Central memory CD8-positive, alpha-beta T cell (primary cell): Measurements from ENCODE around the gene STRA8.

Experiments
- ATAC-seq: fragments of 150-1000 bp; cut with Tn5 transposase; replicated peaks from 2 replicates; pipeline ENCODE4 v1.10.0; 2022; ENCODE audit warnings: mild to moderate bottlenecking, moderate FRiP score, moderate number of reproducible peaks; ENCODE audit not compliant: poor library complexity, severe bottlenecking; ENCODE audit errors: extremely low read depth
- DNase-seq, 2 donors: peaks; one replicate each; pipeline ENCODE4 v3.0.0; 2021; ENCODE audit warnings: low spot score in 2 of 2
- H3K27ac Mint-ChIP-seq: one replicate; pipeline ENCODE4 v1.8.0; 2022; ENCODE audit warnings: low read depth, mild to moderate bottlenecking, moderate library complexity, mixed read lengths
- H3K27me3 Mint-ChIP-seq: one replicate; pipeline ENCODE4 v1.8.0; 2022; ENCODE audit warnings: mixed read lengths
- H3K36me3 Mint-ChIP-seq: one replicate; pipeline ENCODE4 v1.8.0; 2022; ENCODE audit warnings: mild to moderate bottlenecking, moderate library complexity, mixed read lengths; ENCODE audit not compliant: insufficient read depth
- H3K4me1 Mint-ChIP-seq: one replicate; pipeline ENCODE4 v1.8.0; 2022; ENCODE audit warnings: mixed read lengths
- H3K4me3 Mint-ChIP-seq: one replicate; pipeline ENCODE4 v1.8.0; 2022; ENCODE audit warnings: mild to moderate bottlenecking, moderate library complexity, mixed read lengths
- H3K9me3 Mint-ChIP-seq: one replicate; pipeline ENCODE4 v1.8.0; 2022; ENCODE audit warnings: mixed read lengths

STRA8 gene

GRCh38 chr7:135195156-135195555 lies 38.5 kb upstream of the STRA8 start:
- no peak for ATAC-seq
- H3K27me3 Mint-ChIP-seq, result no peaks in the 10 kb centered on the region
- H3K4me1 Mint-ChIP-seq, result no peaks in the 10 kb centered on the region
- peaks cover 40% of the 10 kb centered on the region for H3K36me3 Mint-ChIP-seq
- H3K9me3 Mint-ChIP-seq, result no peaks in the 10 kb centered on the region
- no peak for DNase-seq
- H3K27ac Mint-ChIP-seq, result no peak overlapping the region
- no peak overlapping the region for H3K4me3 Mint-ChIP-seq

- Mint-ChIP-seq H3K9me3 (no peaks in the 10 kb centered on the region), H3K27ac (peak overlapping the region; percentile 22), H3K4me3 (no peak overlapping the region), H3K36me3 (peaks cover 40% of the 10 kb centered on the region), H3K27me3 (no peaks in the 10 kb centered on the region), H3K4me1 (no peaks in the 10 kb centered on the region)
- no peak for ATAC-seq
- DNase-seq, result no peak
These were observed 37.5 kb upstream of the STRA8 start for GRCh38 chr7:135195968-135196629.

GRCh38 chr7:135197343-135197742 lies 36.3 kb upstream of the STRA8 start:
- ATAC-seq, result no peak
- Mint-ChIP-seq H3K9me3 (no peaks in the 10 kb centered on the region), H3K27ac (no peak overlapping the region), H3K36me3 (peaks cover 37% of the 10 kb centered on the region), H3K4me1 (no peaks in the 10 kb centered on the region), H3K27me3 (no peaks in the 10 kb centered on the region), H3K4me3 (no peak overlapping the region)
- no peak for DNase-seq

GRCh38 chr7:135197906-135198655 lies 35.6 kb upstream of the STRA8 start:
- H3K9me3 Mint-ChIP-seq, result no peaks in the 10 kb centered on the region
- peaks cover 33% of the 10 kb centered on the region for H3K36me3 Mint-ChIP-seq
- no peaks in the 10 kb centered on the region for H3K4me1 Mint-ChIP-seq
- ATAC-seq, result no peak
- DNase-seq, result no peak
- H3K27me3 Mint-ChIP-seq, result no peaks in the 10 kb centered on the region
- no peak overlapping the region for H3K4me3 Mint-ChIP-seq
- no peak overlapping the region for H3K27ac Mint-ChIP-seq

- H3K27me3 Mint-ChIP-seq, result no peaks in the 10 kb centered on the region
- ATAC-seq (no peak), DNase-seq (no peak)
- H3K27ac Mint-ChIP-seq, result no peak overlapping the region
- H3K4me1 Mint-ChIP-seq, result peaks cover 6% of the 10 kb centered on the region
- no peak overlapping the region for H3K4me3 Mint-ChIP-seq
- H3K36me3 Mint-ChIP-seq, result peaks cover 25% of the 10 kb centered on the region
- no peaks in the 10 kb centered on the region for H3K9me3 Mint-ChIP-seq
These were observed 34.2 kb upstream of the STRA8 start for GRCh38 chr7:135199439-135199838.

GRCh38 chr7:135200821-135201331 lies 32.8 kb upstream of the STRA8 start:
- Mint-ChIP-seq H3K27me3 (no peaks in the 10 kb centered on the region), H3K4me1 (peaks cover 6% of the 10 kb centered on the region), H3K4me3 (no peak overlapping the region), H3K27ac (no peak overlapping the region), H3K36me3 (peaks cover 25% of the 10 kb centered on the region), H3K9me3 (no peaks in the 10 kb centered on the region)
- no peak for DNase-seq
- no peak for ATAC-seq

GRCh38 chr7:135201350-135201749 lies 32.3 kb upstream of the STRA8 start:
- ATAC-seq (no peak), DNase-seq (no peak)
- Mint-ChIP-seq H3K27me3 (no peaks in the 10 kb centered on the region), H3K4me1 (peaks cover 9% of the 10 kb centered on the region), H3K27ac (no peak overlapping the region), H3K36me3 (peaks cover 23% of the 10 kb centered on the region), H3K4me3 (no peak overlapping the region), H3K9me3 (no peaks in the 10 kb centered on the region)

- H3K4me3 Mint-ChIP-seq, result no peak overlapping the region
- H3K9me3 Mint-ChIP-seq, result no peaks in the 10 kb centered on the region
- peaks cover 33% of the 10 kb centered on the region for H3K4me1 Mint-ChIP-seq
- H3K36me3 Mint-ChIP-seq, result peaks cover 15% of the 10 kb centered on the region
- ATAC-seq (no peak), DNase-seq (no peak)
- H3K27me3 Mint-ChIP-seq, result no peaks in the 10 kb centered on the region
- H3K27ac Mint-ChIP-seq, result no peak overlapping the region
These were observed 29.3 kb upstream of the STRA8 start for GRCh38 chr7:135204341-135204749.

- DNase-seq, result no peak
- Mint-ChIP-seq H3K36me3 (peaks cover 13% of the 10 kb centered on the region), H3K4me1 (peaks cover 33% of the 10 kb centered on the region), H3K27ac (no peak overlapping the region), H3K4me3 (no peak overlapping the region), H3K27me3 (no peaks in the 10 kb centered on the region), H3K9me3 (no peaks in the 10 kb centered on the region)
- ATAC-seq, result no peak
These were observed 28.8 kb upstream of the STRA8 start for GRCh38 chr7:135204876-135205275.

- peaks cover 40% of the 10 kb centered on the region for H3K4me1 Mint-ChIP-seq
- DNase-seq, result no peak
These were observed 27.8 kb upstream of the STRA8 start for GRCh38 chr7:135205850-135206249.

GRCh38 chr7:135206941-135207391 lies 26.7 kb upstream of the STRA8 start:
- DNase-seq (no peak), ATAC-seq (no peak)
- Mint-ChIP-seq H3K36me3 (peaks cover 15% of the 10 kb centered on the region), H3K4me3 (no peak overlapping the region), H3K27ac (no peak overlapping the region), H3K27me3 (no peaks in the 10 kb centered on the region), H3K9me3 (no peaks in the 10 kb centered on the region), H3K4me1 (peaks cover 40% of the 10 kb centered on the region)

More at GRCh38 chr7:135205850-135206249, 27.8 kb upstream of the STRA8 start:
- Mint-ChIP-seq H3K36me3 (peaks cover 13% of the 10 kb centered on the region), H3K4me3 (no peak overlapping the region), H3K27me3 (no peaks in the 10 kb centered on the region), H3K9me3 (no peaks in the 10 kb centered on the region), H3K27ac (no peak overlapping the region)
- ATAC-seq, result no peak

GRCh38 chr7:135207406-135208101 lies 26.1 kb upstream of the STRA8 start:
- peaks cover 15% of the 10 kb centered on the region for H3K36me3 Mint-ChIP-seq
- DNase-seq (no peak), ATAC-seq (no peak)
- H3K9me3 Mint-ChIP-seq, result no peaks in the 10 kb centered on the region
- H3K4me3 Mint-ChIP-seq, result peak overlapping the region; percentile 2
- H3K4me1 Mint-ChIP-seq, result peaks cover 40% of the 10 kb centered on the region
- H3K27ac Mint-ChIP-seq, result no peak overlapping the region
- H3K27me3 Mint-ChIP-seq, result no peaks in the 10 kb centered on the region
